ENCODE measurements around the gene GPR21.

Gene GPR21

GRCh38 chr9:123035791-123036190 lies 2.3 kb downstream of the GPR21 start:
- Histone ChIP-seq H3K36me3 (ENCODE audit: control insufficient read depth, insufficient read depth, low read length) (no peaks in the 10 kb centered on the region), H3K4me1 (ENCODE audit: control insufficient read depth, insufficient read depth, low read length) (no peaks in the 10 kb centered on the region), H3K9ac (ENCODE audit: low read length) (no peak overlapping the region), H3K27me3 (ENCODE audit: control insufficient read depth, insufficient read depth, low read length) (no peaks in the 10 kb centered on the region), H3K9me3 (ENCODE audit: control insufficient read depth, low read length) (no peaks in the 10 kb centered on the region), H3K4me3 (ENCODE audit: low read length) (no peak overlapping the region)

GRCh38 chr9:123036893-123037545 lies 3.6 kb downstream of the GPR21 start:
- Histone ChIP-seq H3K36me3 (ENCODE audit: control insufficient read depth, insufficient read depth, low read length) (no peaks in the 10 kb centered on the region), H3K27me3 (ENCODE audit: control insufficient read depth, insufficient read depth, low read length) (no peaks in the 10 kb centered on the region), H3K9me3 (ENCODE audit: control insufficient read depth, low read length) (no peaks in the 10 kb centered on the region), H3K4me3 (ENCODE audit: low read length) (no peak overlapping the region), H3K9ac (ENCODE audit: low read length) (no peak overlapping the region), H3K4me1 (ENCODE audit: control insufficient read depth, insufficient read depth, low read length) (no peaks in the 10 kb centered on the region)

DNA sequence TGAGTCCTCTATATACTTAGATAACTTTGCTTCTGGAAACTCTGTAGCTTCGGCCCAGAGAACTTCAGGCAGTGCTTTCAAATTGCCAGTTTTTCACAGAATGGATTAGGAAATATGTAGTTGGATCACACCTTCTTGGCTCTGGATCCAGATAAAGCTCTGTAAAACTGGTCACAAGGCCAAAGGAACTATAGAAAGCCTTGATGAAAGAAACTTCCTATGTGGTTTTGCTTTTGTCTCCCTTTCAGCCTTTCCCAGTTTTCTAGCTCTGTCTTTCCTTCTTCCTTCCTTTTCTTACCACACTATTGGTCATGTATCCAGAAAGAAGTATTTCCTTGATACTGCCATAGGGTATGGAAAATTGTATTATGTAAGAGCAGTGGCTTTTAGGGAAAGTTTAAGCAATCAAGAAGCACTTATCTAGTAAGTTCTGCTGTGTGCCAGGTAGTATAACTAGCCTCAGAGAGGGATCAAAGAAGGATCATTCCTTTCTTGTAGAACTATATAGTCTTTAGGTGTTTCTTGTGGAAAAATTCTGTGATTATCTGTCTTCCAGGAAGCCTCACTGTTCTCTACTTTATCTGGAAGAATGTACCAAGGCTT lies 6.3 kb downstream of the GPR21 start:
- Histone ChIP-seq H3K4me3 (ENCODE audit: low read length) (no peak overlapping the region), H3K9ac (ENCODE audit: low read length) (no peak overlapping the region), H3K4me1 (ENCODE audit: control insufficient read depth, insufficient read depth, low read length) (no peaks in the 10 kb centered on the region), H3K27me3 (ENCODE audit: control insufficient read depth, insufficient read depth, low read length) (no peaks in the 10 kb centered on the region), H3K9me3 (ENCODE audit: control insufficient read depth, low read length) (no peaks in the 10 kb centered on the region), H3K36me3 (ENCODE audit: control insufficient read depth, insufficient read depth, low read length) (no peaks in the 10 kb centered on the region)

DNA sequence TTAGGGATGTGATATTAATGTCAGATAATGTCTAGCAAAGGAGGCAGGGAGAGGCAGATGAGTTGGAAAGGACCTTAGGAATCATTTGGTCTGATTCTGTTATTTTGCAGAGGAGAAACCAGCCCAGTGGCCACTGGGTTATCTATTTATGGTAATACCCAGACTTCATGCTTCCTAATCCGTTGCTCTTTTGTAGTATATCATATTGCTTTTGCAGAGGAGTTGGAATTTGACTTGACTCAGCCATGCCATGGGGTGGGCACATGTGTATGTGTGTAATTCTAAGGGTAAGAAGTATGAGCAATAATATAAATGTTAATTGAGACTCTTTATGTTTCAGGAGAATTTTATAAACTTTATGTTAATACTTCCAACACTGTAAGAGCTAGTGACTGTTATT lies 7.3 kb downstream of the GPR21 start:
- H3K9ac ChIP-seq (ENCODE audit: low read length), result no peak overlapping the region
- no peaks in the 10 kb centered on the region for H3K4me1 ChIP-seq (ENCODE audit: control insufficient read depth, insufficient read depth, low read length)
- H3K27me3 ChIP-seq (ENCODE audit: control insufficient read depth, insufficient read depth, low read length), result no peaks in the 10 kb centered on the region
- no peak overlapping the region for H3K4me3 ChIP-seq (ENCODE audit: low read length)
- H3K9me3 ChIP-seq (ENCODE audit: control insufficient read depth, low read length), result no peaks in the 10 kb centered on the region
- H3K36me3 ChIP-seq (ENCODE audit: control insufficient read depth, insufficient read depth, low read length), result no peaks in the 10 kb centered on the region

GRCh38 chr9:123041489-123041888 lies 8.0 kb downstream of the GPR21 start:
- no peaks in the 10 kb centered on the region for H3K36me3 ChIP-seq (ENCODE audit: control insufficient read depth, insufficient read depth, low read length)

DNA sequence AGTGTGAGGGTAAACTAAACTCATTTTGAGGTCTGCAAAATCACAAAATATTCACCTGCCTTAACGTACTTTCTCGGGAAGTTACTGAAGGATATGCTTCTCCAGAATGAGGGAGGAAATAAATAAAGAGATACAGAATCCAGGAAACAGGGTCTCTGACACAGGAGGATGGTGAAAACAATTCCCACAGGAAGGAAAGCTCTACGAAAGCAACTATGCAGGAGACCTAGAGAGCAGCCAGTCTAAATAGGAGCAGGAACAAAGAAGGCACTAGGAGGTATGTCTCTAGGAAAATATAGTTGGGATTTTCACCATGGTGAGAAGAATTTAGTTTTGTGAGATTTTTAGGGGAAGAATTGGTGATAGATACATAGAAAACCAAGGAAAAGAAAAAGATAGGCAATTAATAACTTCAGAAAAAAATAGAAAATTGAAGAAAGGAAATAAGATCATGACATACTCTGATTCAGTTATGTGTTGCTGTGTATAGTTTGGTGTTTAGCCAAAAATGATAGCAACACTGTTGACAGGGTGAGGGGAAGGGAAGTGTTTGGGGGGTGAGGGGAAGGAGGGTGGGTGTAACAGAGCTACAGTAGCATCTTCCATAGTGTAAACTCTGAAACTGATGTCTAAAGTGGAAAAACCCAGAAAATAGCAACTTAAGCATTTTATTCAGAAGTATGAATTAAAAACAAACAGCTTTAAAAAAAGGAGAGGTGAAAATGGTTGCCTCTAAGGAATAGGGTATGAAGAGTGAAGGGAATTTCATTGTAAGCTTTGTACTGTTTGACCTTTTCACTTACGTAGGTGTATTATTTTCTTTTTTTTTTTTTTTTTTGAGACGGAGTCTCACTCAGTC lies 9.8 kb downstream of the GPR21 start:
- no peaks in the 10 kb centered on the region for H3K36me3 ChIP-seq (ENCODE audit: control insufficient read depth, insufficient read depth, low read length)
- no peaks in the 10 kb centered on the region for H3K4me1 ChIP-seq (ENCODE audit: control insufficient read depth, insufficient read depth, low read length)
- no peaks in the 10 kb centered on the region for H3K9me3 ChIP-seq (ENCODE audit: control insufficient read depth, low read length)
- H3K9ac ChIP-seq (ENCODE audit: low read length), result no peak overlapping the region
- H3K27me3 ChIP-seq (ENCODE audit: control insufficient read depth, insufficient read depth, low read length), result no peaks in the 10 kb centered on the region
- no peak overlapping the region for H3K4me3 ChIP-seq (ENCODE audit: low read length)

More at GRCh38 chr9:123041489-123041888, 8.0 kb downstream of the GPR21 start:
- Histone ChIP-seq H3K9ac (ENCODE audit: low read length) (no peak overlapping the region), H3K9me3 (ENCODE audit: control insufficient read depth, low read length) (no peaks in the 10 kb centered on the region), H3K4me3 (ENCODE audit: low read length) (no peak overlapping the region), H3K27me3 (ENCODE audit: control insufficient read depth, insufficient read depth, low read length) (no peaks in the 10 kb centered on the region), H3K4me1 (ENCODE audit: control insufficient read depth, insufficient read depth, low read length) (no peaks in the 10 kb centered on the region)

- Histone ChIP-seq H3K9ac (ENCODE audit: low read length) (no peak overlapping the region), H3K9me3 (ENCODE audit: control insufficient read depth, low read length) (no peaks in the 10 kb centered on the region), H3K27me3 (ENCODE audit: control insufficient read depth, insufficient read depth, low read length) (no peaks in the 10 kb centered on the region), H3K4me3 (ENCODE audit: low read length) (no peak overlapping the region), H3K4me1 (ENCODE audit: control insufficient read depth, insufficient read depth, low read length) (no peaks in the 10 kb centered on the region), H3K36me3 (ENCODE audit: control insufficient read depth, insufficient read depth, low read length) (no peaks in the 10 kb centered on the region)
Observed at GRCh38 chr9:123044586-123044985, 11.1 kb downstream of the GPR21 start.

GRCh38 chr9:123046406-123047195 lies 13.1 kb downstream of the GPR21 start:
- Histone ChIP-seq H3K4me1 (ENCODE audit: control insufficient read depth, insufficient read depth, low read length) (no peaks in the 10 kb centered on the region), H3K36me3 (ENCODE audit: control insufficient read depth, insufficient read depth, low read length) (no peaks in the 10 kb centered on the region)

GRCh38 chr9:123048748-123049147 lies 15.3 kb downstream of the GPR21 start:
- Histone ChIP-seq H3K4me3 (ENCODE audit: low read length) (no peak overlapping the region), H3K9ac (ENCODE audit: low read length) (no peak overlapping the region), H3K27me3 (ENCODE audit: control insufficient read depth, insufficient read depth, low read length) (no peaks in the 10 kb centered on the region), H3K4me1 (ENCODE audit: control insufficient read depth, insufficient read depth, low read length) (no peaks in the 10 kb centered on the region), H3K9me3 (ENCODE audit: control insufficient read depth, low read length) (no peaks in the 10 kb centered on the region), H3K36me3 (ENCODE audit: control insufficient read depth, insufficient read depth, low read length) (no peaks in the 10 kb centered on the region)

More at GRCh38 chr9:123046406-123047195, 13.1 kb downstream of the GPR21 start:
- Histone ChIP-seq H3K9ac (ENCODE audit: low read length) (no peak overlapping the region), H3K27me3 (ENCODE audit: control insufficient read depth, insufficient read depth, low read length) (no peaks in the 10 kb centered on the region), H3K4me3 (ENCODE audit: low read length) (no peak overlapping the region), H3K9me3 (ENCODE audit: control insufficient read depth, low read length) (no peaks in the 10 kb centered on the region)

DNA sequence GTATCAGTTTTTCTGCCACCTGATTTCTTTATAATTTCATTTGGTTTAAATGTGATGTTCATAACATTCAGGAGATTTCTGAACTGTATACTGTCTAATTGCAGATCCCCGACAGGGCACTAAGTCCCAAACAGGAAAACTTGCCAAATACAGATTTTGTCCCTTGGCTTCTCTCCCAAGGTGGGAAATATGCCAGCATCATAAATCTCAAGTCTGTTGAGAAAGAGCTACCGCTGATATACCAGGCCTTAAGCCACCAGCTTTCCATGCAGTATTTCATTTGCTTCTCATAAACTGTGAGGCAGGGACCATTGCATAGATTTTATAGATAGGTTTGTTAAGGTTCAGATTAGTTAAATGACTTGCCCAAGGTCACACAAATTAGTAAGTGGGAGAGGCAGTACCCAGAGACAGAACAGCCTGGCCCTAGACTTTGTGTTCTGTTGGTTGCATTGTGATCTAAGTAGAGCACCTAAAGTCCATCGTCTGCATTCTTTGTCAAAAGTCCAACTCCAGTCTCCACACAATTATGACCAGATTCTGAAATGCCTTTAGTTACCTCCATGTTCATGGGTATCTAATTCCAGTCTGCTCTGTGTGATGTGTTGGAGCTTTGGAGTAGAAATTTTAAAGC lies 16.2 kb downstream of the GPR21 start:
- no peaks in the 10 kb centered on the region for H3K27me3 ChIP-seq (ENCODE audit: control insufficient read depth, insufficient read depth, low read length)
- no peaks in the 10 kb centered on the region for H3K4me1 ChIP-seq (ENCODE audit: control insufficient read depth, insufficient read depth, low read length)
- H3K9me3 ChIP-seq (ENCODE audit: control insufficient read depth, low read length), result no peaks in the 10 kb centered on the region
- H3K4me3 ChIP-seq (ENCODE audit: low read length), result no peak overlapping the region
- no peaks in the 10 kb centered on the region for H3K36me3 ChIP-seq (ENCODE audit: control insufficient read depth, insufficient read depth, low read length)
- no peak overlapping the region for H3K9ac ChIP-seq (ENCODE audit: low read length)

DNA sequence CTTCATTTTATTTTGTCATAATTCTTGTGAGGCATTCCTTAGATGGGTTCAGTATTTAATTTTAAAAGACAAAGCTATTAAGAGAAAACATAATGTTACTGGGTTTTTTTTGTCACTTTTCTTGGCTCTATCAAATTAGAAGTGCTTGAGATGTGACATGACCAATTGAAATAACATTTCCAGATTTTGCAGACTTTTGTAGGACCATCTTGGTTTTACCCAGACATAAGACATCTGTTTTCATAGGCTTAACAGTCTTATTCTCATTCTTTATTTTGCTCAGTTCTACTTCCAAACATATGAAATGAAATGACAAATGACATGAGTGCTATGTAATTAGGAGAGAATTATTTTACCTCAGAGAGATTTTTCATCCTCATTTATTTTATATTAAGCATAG lies 19.6 kb downstream of the GPR21 start:
- Histone ChIP-seq H3K27me3 (ENCODE audit: control insufficient read depth, insufficient read depth, low read length) (no peaks in the 10 kb centered on the region), H3K36me3 (ENCODE audit: control insufficient read depth, insufficient read depth, low read length) (no peaks in the 10 kb centered on the region), H3K4me3 (ENCODE audit: low read length) (no peak overlapping the region), H3K4me1 (ENCODE audit: control insufficient read depth, insufficient read depth, low read length) (no peaks in the 10 kb centered on the region), H3K9ac (ENCODE audit: low read length) (no peak overlapping the region), H3K9me3 (ENCODE audit: control insufficient read depth, low read length) (no peaks in the 10 kb centered on the region)

Measured in mucosa of stomach (tissue), 1 donor.